ENCODE results near the gene SLC24A1.
"Not testable (repeated sequence)": the region's sequence is repeated elsewhere in the genome, so short reads cannot be mapped to it uniquely, and the experiment has no call there.

Gene SLC24A1

DNA sequence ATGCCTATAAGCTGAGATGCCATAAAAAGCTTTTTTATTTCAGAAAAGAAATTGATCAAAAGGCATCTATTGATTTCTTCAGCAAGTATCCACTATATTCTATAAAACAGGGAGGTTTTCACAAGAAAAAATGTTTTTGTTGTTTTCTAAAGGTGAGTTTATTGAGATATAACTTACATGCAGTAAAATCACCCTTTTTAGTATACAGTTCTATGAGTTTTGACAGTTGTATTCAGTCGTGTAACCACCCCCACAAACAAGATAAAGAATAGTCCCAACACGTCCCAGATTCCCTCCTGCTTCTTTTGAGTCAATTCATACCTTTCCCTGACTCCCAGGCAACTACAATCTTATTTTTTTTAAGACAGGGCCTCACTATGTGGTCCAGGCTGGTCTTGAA lies 18.6 kb upstream of the SLC24A1 start:
- TF ChIP-seq, protein P1, sequence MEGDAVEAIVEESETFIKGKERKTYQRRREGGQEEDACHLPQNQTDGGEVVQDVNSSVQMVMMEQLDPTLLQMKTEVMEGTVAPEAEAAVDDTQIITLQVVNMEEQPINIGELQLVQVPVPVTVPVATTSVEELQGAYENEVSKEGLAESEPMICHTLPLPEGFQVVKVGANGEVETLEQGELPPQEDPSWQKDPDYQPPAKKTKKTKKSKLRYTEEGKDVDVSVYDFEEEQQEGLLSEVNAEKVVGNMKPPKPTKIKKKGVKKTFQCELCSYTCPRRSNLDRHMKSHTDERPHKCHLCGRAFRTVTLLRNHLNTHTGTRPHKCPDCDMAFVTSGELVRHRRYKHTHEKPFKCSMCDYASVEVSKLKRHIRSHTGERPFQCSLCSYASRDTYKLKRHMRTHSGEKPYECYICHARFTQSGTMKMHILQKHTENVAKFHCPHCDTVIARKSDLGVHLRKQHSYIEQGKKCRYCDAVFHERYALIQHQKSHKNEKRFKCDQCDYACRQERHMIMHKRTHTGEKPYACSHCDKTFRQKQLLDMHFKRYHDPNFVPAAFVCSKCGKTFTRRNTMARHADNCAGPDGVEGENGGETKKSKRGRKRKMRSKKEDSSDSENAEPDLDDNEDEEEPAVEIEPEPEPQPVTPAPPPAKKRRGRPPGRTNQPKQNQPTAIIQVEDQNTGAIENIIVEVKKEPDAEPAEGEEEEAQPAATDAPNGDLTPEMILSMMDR (IDR thresholded peaks at IDR 0.05; ENCODE audit: low read depth, low read length, missing control alignments), result no peak
- DNase-seq (ENCODE audit: extremely low read depth, low read depth), result no peak
- H3K4me3 ChIP-seq (replicated peaks; ENCODE audit: low read depth, low read length), result no peak overlapping the region

DNA sequence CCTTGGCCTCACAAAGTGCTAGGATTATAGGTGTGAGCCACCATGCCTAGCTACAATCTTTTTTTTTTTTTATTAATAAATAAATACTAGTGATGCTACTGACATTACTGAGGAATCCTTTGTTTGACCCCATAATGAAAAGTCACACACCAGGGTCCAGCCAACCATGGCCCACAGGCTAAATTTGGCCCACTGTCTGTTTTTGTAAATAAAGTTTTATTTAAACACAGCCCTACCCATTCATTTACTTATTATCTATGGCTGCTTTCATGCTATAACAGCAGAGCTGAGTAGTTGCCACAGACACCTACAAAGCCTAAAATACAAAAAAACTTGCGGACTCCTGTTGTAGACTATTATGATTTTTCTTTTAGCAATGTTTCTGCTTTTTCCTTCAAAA lies 18.2 kb upstream of the SLC24A1 start:
- DNase-seq (ENCODE audit: extremely low read depth, low read depth), result no peak
- no peak overlapping the region for H3K4me3 ChIP-seq (replicated peaks; ENCODE audit: low read depth, low read length)
- TF ChIP-seq, protein P1 (IDR thresholded peaks at IDR 0.05; ENCODE audit: low read depth, low read length, missing control alignments), result no peak

DNA sequence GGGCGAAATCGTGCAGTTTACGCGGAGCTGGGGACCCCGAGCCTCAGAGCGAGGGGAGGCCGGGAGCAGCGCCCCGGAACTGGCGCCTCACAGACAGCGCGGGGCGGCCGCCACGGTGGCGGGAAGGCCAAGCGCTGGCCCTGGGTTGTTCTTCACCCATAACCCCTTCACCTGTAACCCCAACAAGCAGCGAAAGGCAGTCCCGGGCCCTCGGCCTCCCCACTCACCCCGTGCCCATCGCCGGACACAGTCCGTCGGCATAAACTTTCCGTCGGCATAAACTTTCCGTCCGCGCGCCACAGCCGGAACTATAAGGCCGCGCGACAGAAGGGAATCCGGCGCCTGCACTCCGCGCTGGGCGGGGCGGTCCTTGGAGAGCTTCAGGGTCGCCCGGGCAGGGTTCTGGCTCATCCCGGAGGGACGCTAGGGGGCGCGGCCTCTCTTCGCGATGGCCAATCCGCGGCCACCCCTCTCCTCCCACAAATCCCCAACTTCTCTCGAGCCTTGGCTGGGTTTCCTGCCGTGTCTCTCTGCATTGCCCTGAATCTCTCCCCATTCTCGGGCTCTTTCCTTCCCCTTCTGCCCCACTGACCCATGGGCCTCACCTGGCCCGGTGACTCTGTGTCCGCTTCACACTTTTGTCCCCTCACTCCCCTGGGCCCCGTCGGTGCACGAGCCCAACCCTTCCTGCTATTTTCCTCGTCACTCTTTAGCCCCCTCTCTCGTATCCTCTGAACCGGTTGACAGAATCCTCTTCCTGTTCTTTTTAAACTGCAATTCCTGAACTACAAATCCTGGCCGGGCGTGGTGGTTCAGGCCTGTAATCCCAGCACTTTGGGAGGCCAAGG lies 10.6 kb upstream of the SLC24A1 start, which contains the start of gene INTS14:
TSS of gene INTS14 (minus strand) at position 261 of the 848 bp plus-strand sequence. CDS start 3,751 bp downstream, outside the sequence.
- peak within 1 kb of the TSS; percentile 76 for H3K4me3 ChIP-seq (replicated peaks; ENCODE audit: low read depth, low read length)
- TF ChIP-seq, protein P1 (IDR thresholded peaks at IDR 0.05; ENCODE audit: low read depth, low read length, missing control alignments), result peak; percentile 41
- peak; percentile 84 for DNase-seq (ENCODE audit: extremely low read depth, low read depth)

DNA sequence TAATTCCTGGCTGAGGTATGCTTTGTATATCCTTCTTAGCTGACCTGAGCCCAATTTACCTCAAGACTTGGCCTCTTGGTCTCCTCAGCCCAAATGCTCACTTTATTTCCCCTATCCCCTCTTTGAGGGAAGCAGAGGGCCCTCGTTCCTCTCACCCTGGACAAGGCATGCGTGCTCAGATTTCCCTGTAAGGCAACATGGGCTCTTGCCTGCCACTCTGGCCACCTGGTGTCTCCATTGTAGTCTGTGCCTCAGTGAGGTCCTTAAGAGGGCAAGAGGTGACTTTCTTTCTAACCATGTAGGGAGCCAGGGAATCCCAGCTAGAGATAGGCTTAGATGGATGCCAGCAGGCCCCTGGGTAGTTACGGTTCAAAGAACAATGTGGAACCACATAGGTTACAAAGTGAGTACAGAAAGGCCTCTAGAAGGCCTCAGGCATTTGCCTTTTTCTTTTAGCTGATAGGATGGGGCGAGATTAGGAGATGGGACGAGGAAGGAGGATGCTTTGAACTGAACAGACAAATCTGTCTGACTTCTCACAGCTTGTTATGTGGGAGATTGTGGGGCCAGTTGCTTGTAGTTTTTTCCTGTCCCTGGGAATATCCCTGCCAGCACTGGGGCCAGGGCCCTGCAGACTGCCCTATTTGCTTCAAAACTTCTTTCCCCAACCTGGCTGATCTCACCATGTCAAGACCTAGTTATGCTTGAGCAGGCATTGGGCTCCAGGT lies 9.7 kb upstream of the SLC24A1 start:
- H3K4me3 ChIP-seq (replicated peaks; ENCODE audit: low read depth, low read length), result peak overlapping the region; percentile 76
- TF ChIP-seq, protein P1 (IDR thresholded peaks at IDR 0.05; ENCODE audit: low read depth, low read length, missing control alignments), result no peak
- no peak for DNase-seq (ENCODE audit: extremely low read depth, low read depth)

DNA sequence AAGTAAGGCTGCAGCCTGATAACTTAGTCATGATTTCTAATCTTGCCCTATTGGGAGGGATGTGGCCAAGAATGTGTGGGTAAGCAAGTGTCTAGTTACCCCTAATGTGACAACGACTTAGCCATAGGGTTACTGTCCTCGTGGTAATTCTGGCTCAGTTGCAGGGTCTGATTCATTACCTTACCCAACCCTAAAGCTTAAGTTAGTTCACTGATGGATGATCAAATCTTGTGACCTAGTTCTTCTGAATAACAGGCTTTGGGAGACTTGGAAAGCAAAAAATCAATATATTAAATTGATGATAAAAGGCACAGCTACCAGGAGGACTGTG lies 9.2 kb upstream of the SLC24A1 start:
- no peak overlapping the region for H3K4me3 ChIP-seq (replicated peaks; ENCODE audit: low read depth, low read length)

DNA sequence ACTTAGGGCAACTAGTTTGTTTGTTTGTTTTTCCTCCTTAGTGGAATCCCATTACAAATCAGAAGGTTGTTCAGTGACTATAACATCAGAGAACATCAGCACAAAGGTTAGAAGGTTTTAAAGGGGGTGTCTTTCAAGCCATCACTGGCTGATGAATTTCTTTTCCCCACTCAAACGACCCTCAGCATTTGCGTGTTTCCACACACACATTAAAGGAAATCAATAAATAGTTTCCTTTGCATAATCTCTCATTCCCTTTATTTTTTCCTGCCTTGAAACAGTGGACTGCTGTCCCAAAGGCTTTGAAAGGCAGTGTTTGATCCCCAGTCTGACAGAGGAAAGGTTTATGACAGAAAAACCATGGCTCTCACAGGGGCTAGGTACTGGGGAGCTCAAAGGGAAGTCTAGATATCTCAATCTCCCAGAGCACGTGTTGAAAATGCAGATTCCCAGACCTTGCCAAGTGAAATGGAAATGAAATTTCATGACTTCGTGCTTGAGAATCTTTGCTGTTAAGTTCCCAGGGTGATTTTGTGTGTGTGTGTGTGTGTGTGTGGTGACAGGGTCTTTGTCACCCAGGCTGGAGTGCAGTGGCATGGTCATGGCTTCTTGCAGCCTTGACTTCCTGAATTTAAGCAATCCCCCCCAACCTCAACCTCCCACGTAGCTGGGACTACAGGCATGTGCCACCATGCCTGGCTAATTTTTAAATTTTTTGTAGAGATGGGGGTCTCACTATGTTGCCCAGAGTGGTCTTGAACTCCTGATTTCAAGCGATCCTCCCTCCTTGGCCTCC lies 8.6 kb upstream of the SLC24A1 start:
- H3K4me3 ChIP-seq (replicated peaks; ENCODE audit: low read depth, low read length), result no peak overlapping the region
- TF ChIP-seq, protein P1 (IDR thresholded peaks at IDR 0.05; ENCODE audit: low read depth, low read length, missing control alignments), result no peak
- no peak for DNase-seq (ENCODE audit: extremely low read depth, low read depth)

More for the DNA sequence above, 9.2 kb upstream of the SLC24A1 start:
- DNase-seq (ENCODE audit: extremely low read depth, low read depth), result no peak
- TF ChIP-seq, protein P1 (IDR thresholded peaks at IDR 0.05; ENCODE audit: low read depth, low read length, missing control alignments), result no peak

DNA sequence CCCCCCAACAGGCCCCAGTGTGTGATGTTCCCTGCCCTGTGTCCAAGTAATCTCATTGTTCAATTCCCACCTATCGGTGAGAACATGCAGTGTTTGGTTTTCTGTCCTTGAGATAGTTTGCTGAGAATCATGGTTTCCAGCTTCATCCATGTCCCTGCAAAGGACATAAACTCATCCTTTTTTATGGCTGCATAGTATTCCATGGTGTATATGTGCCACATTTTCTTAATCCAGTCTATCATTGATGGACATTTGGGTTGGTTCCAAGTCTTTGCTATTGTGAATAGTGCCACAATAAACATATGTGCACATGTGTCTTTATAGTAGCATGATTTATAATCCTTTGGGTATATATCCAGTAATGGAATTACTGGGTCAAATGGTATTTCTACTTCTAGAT lies 5.9 kb upstream of the SLC24A1 start:
- DNase-seq (ENCODE audit: extremely low read depth, low read depth), result not testable (repeated sequence)

More for the DNA sequence above, 5.9 kb upstream of the SLC24A1 start:
- not testable (repeated sequence) for H3K4me3 ChIP-seq (replicated peaks; ENCODE audit: low read depth, low read length)
